ENCODE measurements around the gene TBCA. TPM values are rescaled to one million over a fixed set of nuclear protein-coding genes. Genes with fewer than 3 reads are reported as not detected.

Gene TBCA
- total RNA-seq, 2 experiments from 2014 or later = 174 to 268 TPM

GRCh38 chr5:77645995-77646639 lies 130.0 kb downstream of the TBCA start:
- no TSS peak for BruUV-seq (replicated peaks)
- H3K27ac ChIP-seq (ENCODE audit: low read depth, low read length, poor library complexity, severe bottlenecking) = no peak overlapping the region
- no peaks in the 10 kb centered on the region for H4K20me1 ChIP-seq (ENCODE audit: insufficient read depth, low read length)
- POLR2A ChIA-PET = interaction anchor here (1.3 kb wide), 1 partner anchor 55 kb away, joined by 3 read pairs; no protein-coding TSS in a partner anchor
- no peak overlapping the region for H3K4me3 ChIP-seq (ENCODE audit: low read depth, low read length, poor library complexity, severe bottlenecking)
- TF ChIP-seq CTCF (conservative IDR thresholded peaks at IDR 0.05; ENCODE audit: low read length) (no peak), EZH2phosphoT487 (IDR thresholded peaks at IDR 0.05; ENCODE audit: borderline replicate concordance, low read depth, low read length) (no peak)
- no peaks in the 10 kb centered on the region for H3K9me3 ChIP-seq (ENCODE audit: low read length)
- H3K9me2 ChIP-seq (ENCODE audit: insufficient read depth, low read length) = no peaks in the 10 kb centered on the region
- no peaks in the 10 kb centered on the region for H3K4me1 ChIP-seq (ENCODE audit: insufficient read depth, low read length, poor library complexity, severe bottlenecking)
- H3K4me2 ChIP-seq (ENCODE audit: low read length) = peak overlapping the region; percentile 42; the same call in 1 of the 2 replicates
- DNase-seq (ENCODE audit: low spot score) = no peak
- no peaks in the 10 kb centered on the region for H3K79me2 ChIP-seq (ENCODE audit: insufficient read depth, low read depth, low read length)
- H2AFZ ChIP-seq (ENCODE audit: low read length) = no peak overlapping the region
- intact Hi-C loops (cut with micrococcal nuclease; ENCODE audit: unreplicated experiment) = loop anchor here (5.0 kb wide), 1 partner anchor 516 kb away; no protein-coding TSS in a partner anchor
- no peaks in the 10 kb centered on the region for H3K36me3 ChIP-seq (ENCODE audit: insufficient read depth, low read length)
- CTCF ChIA-PET (ENCODE audit: unreplicated experiment) = no interaction called here

GRCh38 chr5:77645158-77645994 lies 130.8 kb downstream of the TBCA start:
- TF ChIP-seq CTCF (conservative IDR thresholded peaks at IDR 0.05; ENCODE audit: low read length) (peak; percentile 56), EZH2phosphoT487 (IDR thresholded peaks at IDR 0.05; ENCODE audit: borderline replicate concordance, low read depth, low read length) (no peak)
- no peaks in the 10 kb centered on the region for H4K20me1 ChIP-seq (ENCODE audit: insufficient read depth, low read length)
- intact Hi-C loops (cut with micrococcal nuclease; ENCODE audit: unreplicated experiment) = loop anchor here (5.0 kb wide), 1 partner anchor 517 kb away; no protein-coding TSS in a partner anchor
- no peak overlapping the region for H2AFZ ChIP-seq (ENCODE audit: low read length)
- H3K9me3 ChIP-seq (ENCODE audit: low read length) = no peaks in the 10 kb centered on the region
- H3K4me2 ChIP-seq (ENCODE audit: low read length) = peak overlapping the region; percentile 42
- H3K27ac ChIP-seq (ENCODE audit: low read depth, low read length, poor library complexity, severe bottlenecking) = no peak overlapping the region
- H3K36me3 ChIP-seq (ENCODE audit: insufficient read depth, low read length) = no peaks in the 10 kb centered on the region
- ChIA-PET POLR2A (interaction anchor here (1.3 kb wide), 1 partner anchor 54 kb away, joined by 3 read pairs; no protein-coding TSS in a partner anchor), CTCF (ENCODE audit: unreplicated experiment) (no interaction called here)
- H3K79me2 ChIP-seq (ENCODE audit: insufficient read depth, low read depth, low read length) = no peaks in the 10 kb centered on the region
- H3K4me3 ChIP-seq (ENCODE audit: low read depth, low read length, poor library complexity, severe bottlenecking) = no peak overlapping the region
- peak; percentile 33 for DNase-seq (ENCODE audit: low spot score)
- H3K4me1 ChIP-seq (ENCODE audit: insufficient read depth, low read length, poor library complexity, severe bottlenecking) = no peaks in the 10 kb centered on the region
- no TSS peak for BruUV-seq (replicated peaks)
- no peaks in the 10 kb centered on the region for H3K9me2 ChIP-seq (ENCODE audit: insufficient read depth, low read length)
